Brain microvascular endothelial cell (primary cell): Measurements from ENCODE around the gene EYA2.

Experiments
- DNase-seq: peaks from one replicate; pipeline ENCODE4 v3.0.0-alpha.2; 2020
- H3K27ac ChIP-seq: fragments of 250-450 bp; sonication (Bioruptor Pico); 2 replicates; pipeline ENCODE4 v1.5.1; 2020; ENCODE audit warnings: mild to moderate bottlenecking, moderate library complexity
- H3K27me3 ChIP-seq: fragments of 250-450 bp; sonication (Bioruptor Pico); replicated peaks from 2 replicates; pipeline ENCODE4 v1.5.1; 2020; ENCODE audit warnings: mild to moderate bottlenecking
- H3K36me3 ChIP-seq: fragments of 250-450 bp; sonication (Bioruptor Pico); replicated peaks from 2 replicates; pipeline ENCODE4 v1.5.1; 2020; ENCODE audit warnings: mild to moderate bottlenecking
- H3K4me3 ChIP-seq: 2 replicates; pipeline ENCODE4 v1.5.1; 2011; ENCODE audit warnings: low read depth, mild to moderate bottlenecking, control low read depth, low read length, moderate library complexity
- in situ Hi-C: cut with HindIII; loops from 2 replicates; pipeline ENCODE4 v1.10.0; 2017; ENCODE audit warnings: low sequenced_read_pairs, low pct_ligation_motif_present
- TF ChIP-seq, protein P1 (sequence below): IDR thresholded peaks from 2 replicates; pipeline ENCODE4 v1.5.1; 2011; ENCODE audit warnings: low read depth, mild to moderate bottlenecking, moderate library complexity, low read length, control low read depth, inconsistent platforms; ENCODE audit errors: missing control alignments

EYA2 gene

GRCh38 chr20:46894579-46894958, at the start of gene EYA2:
TSS of gene EYA2 (plus strand) at chr20:46894843. CDS start at chr20:46990011, 95,168 bp downstream.
- H3K4me3 ChIP-seq = peak within 1 kb of the TSS; percentile 3
- no peak for DNase-seq
- TF ChIP-seq, protein P1, sequence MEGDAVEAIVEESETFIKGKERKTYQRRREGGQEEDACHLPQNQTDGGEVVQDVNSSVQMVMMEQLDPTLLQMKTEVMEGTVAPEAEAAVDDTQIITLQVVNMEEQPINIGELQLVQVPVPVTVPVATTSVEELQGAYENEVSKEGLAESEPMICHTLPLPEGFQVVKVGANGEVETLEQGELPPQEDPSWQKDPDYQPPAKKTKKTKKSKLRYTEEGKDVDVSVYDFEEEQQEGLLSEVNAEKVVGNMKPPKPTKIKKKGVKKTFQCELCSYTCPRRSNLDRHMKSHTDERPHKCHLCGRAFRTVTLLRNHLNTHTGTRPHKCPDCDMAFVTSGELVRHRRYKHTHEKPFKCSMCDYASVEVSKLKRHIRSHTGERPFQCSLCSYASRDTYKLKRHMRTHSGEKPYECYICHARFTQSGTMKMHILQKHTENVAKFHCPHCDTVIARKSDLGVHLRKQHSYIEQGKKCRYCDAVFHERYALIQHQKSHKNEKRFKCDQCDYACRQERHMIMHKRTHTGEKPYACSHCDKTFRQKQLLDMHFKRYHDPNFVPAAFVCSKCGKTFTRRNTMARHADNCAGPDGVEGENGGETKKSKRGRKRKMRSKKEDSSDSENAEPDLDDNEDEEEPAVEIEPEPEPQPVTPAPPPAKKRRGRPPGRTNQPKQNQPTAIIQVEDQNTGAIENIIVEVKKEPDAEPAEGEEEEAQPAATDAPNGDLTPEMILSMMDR = no peak
- no peaks in the 10 kb centered on the region for H3K36me3 ChIP-seq
- peaks cover 49% of the 10 kb centered on the region for H3K27me3 ChIP-seq
- in situ Hi-C loops = no loop called here
- no peak within 1 kb of the TSS for H3K27ac ChIP-seq

DNA sequence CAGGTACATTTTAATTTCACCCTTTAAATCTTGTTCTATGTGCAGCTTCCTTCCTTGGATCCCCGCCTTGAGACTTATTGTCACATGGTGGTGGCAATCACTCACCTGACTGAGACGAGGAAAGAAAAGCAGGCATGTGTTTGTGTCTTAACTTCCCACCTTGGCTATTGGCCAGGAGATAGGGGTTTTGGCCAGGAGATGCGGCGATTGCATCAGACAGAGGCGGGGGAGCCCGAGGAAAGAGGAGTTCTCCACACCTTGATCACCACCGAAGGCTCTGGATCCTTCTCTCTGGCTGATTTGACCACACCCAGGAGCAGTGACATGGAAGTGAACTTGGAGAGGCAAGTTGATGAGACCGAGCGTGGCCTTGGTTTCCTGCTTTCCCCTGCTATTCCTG, 49.7 kb upstream of the EYA2 start:
- TF ChIP-seq, protein P1 = no peak
- Histone ChIP-seq H3K36me3 (no peaks in the 10 kb centered on the region), H3K27me3 (no peaks in the 10 kb centered on the region), H3K27ac (no peak overlapping the region), H3K4me3 (no peak overlapping the region)
- in situ Hi-C loops = no loop called here
- no peak for DNase-seq

DNA sequence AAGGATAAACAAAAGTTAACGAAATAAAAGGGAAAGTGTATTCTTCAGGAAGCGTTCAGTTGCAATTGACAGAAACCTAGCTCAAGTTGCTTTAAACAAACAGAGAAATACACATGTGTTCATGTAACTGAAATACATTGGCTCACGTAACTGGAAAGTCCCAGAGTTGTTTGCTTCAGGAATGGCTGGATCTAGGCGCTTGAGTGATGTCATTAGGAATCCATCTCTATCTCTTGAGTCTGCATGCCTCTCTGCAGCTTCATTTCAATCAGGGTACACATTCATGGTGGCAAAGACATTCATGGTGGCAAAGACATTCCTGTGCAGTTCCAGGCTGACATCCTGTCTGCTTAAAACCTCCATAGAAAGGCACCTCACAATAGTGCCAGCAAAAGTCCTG, 45.4 kb upstream of the EYA2 start:
- peaks cover 3% of the 10 kb centered on the region for H3K27me3 ChIP-seq
- H3K27ac ChIP-seq = no peak overlapping the region
- H3K4me3 ChIP-seq = no peak overlapping the region
- in situ Hi-C loops = no loop called here
- DNase-seq = no peak
- no peaks in the 10 kb centered on the region for H3K36me3 ChIP-seq
- TF ChIP-seq, protein P1 = no peak

- TF ChIP-seq, protein P1 = no peak
- DNase-seq = no peak
- Histone ChIP-seq H3K27ac (no peak overlapping the region), H3K36me3 (no peaks in the 10 kb centered on the region), H3K27me3 (peaks cover 3% of the 10 kb centered on the region), H3K4me3 (no peak overlapping the region)
- in situ Hi-C loops = no loop called here
Observed at GRCh38 chr20:46849751-46850150, 44.9 kb upstream of the EYA2 start.

GRCh38 chr20:46850416-46850815, 44.2 kb upstream of the EYA2 start:
- TF ChIP-seq, protein P1 = no peak
- Histone ChIP-seq H3K27me3 (peaks cover 3% of the 10 kb centered on the region), H3K4me3 (no peak overlapping the region), H3K27ac (no peak overlapping the region), H3K36me3 (no peaks in the 10 kb centered on the region)
- in situ Hi-C loops = no loop called here
- DNase-seq = no peak

GRCh38 chr20:46850896-46851295, 43.7 kb upstream of the EYA2 start:
- Histone ChIP-seq H3K36me3 (no peaks in the 10 kb centered on the region), H3K27me3 (peaks cover 3% of the 10 kb centered on the region), H3K4me3 (no peak overlapping the region), H3K27ac (no peak overlapping the region)
- in situ Hi-C loops = no loop called here
- DNase-seq = no peak
- TF ChIP-seq, protein P1 = no peak
